Neural cell (in vitro differentiated cells): Measurements from ENCODE around the gene RACK1. TPM values are rescaled to one million over a fixed set of nuclear protein-coding genes. Genes with fewer than 3 reads are reported as not detected.

ENCODE experiments used
- H2AFZ ChIP-seq: fragments of 200-600, 300-800 bp; sonication (generic), shearing (Covaris generic); 2 replicates; pipeline ENCODE4 v1.6.0; 2014; ENCODE audit warnings: low read depth, mild to moderate bottlenecking, antibody characterized with exemption, low read length, moderate library complexity
- H3F3A ChIP-seq: fragments of 200-600 bp; shearing (Covaris generic); 2 replicates; pipeline ENCODE4 v1.6.1; 2016; ENCODE audit warnings: mild to moderate bottlenecking, moderate library complexity, mixed read lengths, antibody characterized with exemption, low read length; ENCODE audit not compliant: insufficient read depth, poor library complexity, severe bottlenecking
- H3K27ac ChIP-seq: fragments of 200-600, 300-800 bp; sonication (generic), shearing (Covaris generic); 2 replicates; pipeline ENCODE4 v1.5.1; 2014; ENCODE audit warnings: mild to moderate bottlenecking, low read length, moderate library complexity
- H3K27me3 ChIP-seq: fragments of 300-800, 200-600 bp; sonication (generic), shearing (Covaris generic); 2 replicates; pipeline ENCODE4 v1.6.0; 2014; ENCODE audit warnings: mild to moderate bottlenecking, low read depth, low read length, moderate library complexity; ENCODE audit not compliant: insufficient read depth
- H3K36me3 ChIP-seq: fragments of 300-800, 200-600 bp; sonication (generic), shearing (Covaris generic); 2 replicates; pipeline ENCODE4 v1.5.1; 2014; ENCODE audit warnings: mild to moderate bottlenecking, antibody characterized with exemption, low read length, moderate library complexity; ENCODE audit not compliant: insufficient read depth
- H3K4me2 ChIP-seq: fragments of 300-800, 200-600 bp; sonication (generic), shearing (Covaris generic); 2 replicates; pipeline ENCODE4 v1.6.0; 2014; ENCODE audit warnings: mild to moderate bottlenecking, low read length
- H3K4me3 ChIP-seq: fragments of 300-800, 200-600 bp; sonication (generic), shearing (Covaris generic); 2 replicates; pipeline ENCODE4 v1.5.1; 2014; ENCODE audit warnings: mild to moderate bottlenecking, low read length, moderate library complexity
- H3K79me2 ChIP-seq: fragments of 200-600 bp; shearing (Covaris generic); replicated peaks from 2 replicates; pipeline ENCODE4 v1.6.0; 2014; ENCODE audit warnings: mild to moderate bottlenecking, low read length, moderate library complexity; ENCODE audit not compliant: insufficient read depth
- H3K9ac ChIP-seq: fragments of 300-800, 200-600 bp; sonication (generic), shearing (Covaris generic); 2 replicates; pipeline ENCODE4 v1.6.1; 2016; ENCODE audit warnings: mild to moderate bottlenecking, low read length, mixed read lengths
- H3K9me2 ChIP-seq: fragments of 200-600 bp; shearing (Covaris generic); 2 replicates; pipeline ENCODE4 v1.6.1; 2016; ENCODE audit warnings: mild to moderate bottlenecking, low read length, mixed read lengths; ENCODE audit not compliant: insufficient read depth
- H3K9me3 ChIP-seq: fragments of 200-600, 300-800 bp; sonication (generic), shearing (Covaris generic); 2 replicates; pipeline ENCODE4 v1.6.1; 2016; ENCODE audit warnings: mild to moderate bottlenecking, mixed run types, low read length, moderate library complexity, mixed read lengths
- H4K20me1 ChIP-seq: fragments of 200-600 bp; shearing (Covaris generic); 2 replicates; pipeline ENCODE4 v1.6.1; 2016; ENCODE audit warnings: mild to moderate bottlenecking, mixed run types; ENCODE audit not compliant: insufficient read depth
- CTCF ChIP-seq: fragments of 450-650 bp; IDR thresholded peaks from 2 replicates; pipeline ENCODE4 v1.5.1; 2014; ENCODE audit warnings: antibody characterized with exemption, mild to moderate bottlenecking, moderate library complexity; ENCODE audit not compliant: poor library complexity, severe bottlenecking
- EP300 ChIP-seq: fragments of 450-650 bp; conservative IDR thresholded peaks from 2 replicates; pipeline ENCODE4 v1.6.1; 2014; ENCODE audit warnings: antibody characterized with exemption, mild to moderate bottlenecking, moderate library complexity; ENCODE audit not compliant: poor library complexity, severe bottlenecking
- EZH2 ChIP-seq: fragments of 200-600, 300-800 bp; shearing (Covaris generic), sonication (generic); IDR thresholded peaks from 2 replicates; pipeline ENCODE4 v1.6.1; 2014; ENCODE audit warnings: antibody characterized with exemption, low read length, borderline replicate concordance, mild to moderate bottlenecking; ENCODE audit not compliant: insufficient read depth, poor library complexity, severe bottlenecking
- MXI1 ChIP-seq: fragments of 450-650 bp; conservative IDR thresholded peaks from 2 replicates; pipeline ENCODE4 v1.6.1; 2014; ENCODE audit warnings: antibody characterized with exemption, mild to moderate bottlenecking; ENCODE audit not compliant: poor library complexity, severe bottlenecking
- POLR2AphosphoS5 ChIP-seq: IDR thresholded peaks from 2 replicates; pipeline ENCODE4 v1.6.1; 2012
- RAD21 ChIP-seq: fragments of 450-650 bp; conservative IDR thresholded peaks from 2 replicates; pipeline ENCODE4 v1.6.1; 2014; ENCODE audit warnings: antibody characterized with exemption, mild to moderate bottlenecking, moderate library complexity
- REST ChIP-seq: IDR thresholded peaks from 2 replicates; pipeline ENCODE4 v1.6.1; 2012; ENCODE audit warnings: borderline replicate concordance
- SMC3 ChIP-seq: fragments of 450-650 bp; conservative IDR thresholded peaks from 2 replicates; pipeline ENCODE4 v1.6.1; 2014; ENCODE audit warnings: antibody characterized with exemption, mild to moderate bottlenecking, moderate library complexity; ENCODE audit not compliant: poor library complexity
- TAF1 ChIP-seq: IDR thresholded peaks from 2 replicates; pipeline ENCODE4 v1.6.1; 2012; ENCODE audit warnings: low read depth
- polyA plus RNA-seq: library from polyadenylated mRNA; depleted of rRNA; stranded (reverse); fragments of >200 nt; gene quantifications from 2 replicates; pipeline ENCODE4 v1.2.3, GENCODE V29; 2014

RACK1 gene
- polyA plus RNA-seq, 1 donor from 2014 or later = 2,178 TPM

- Histone ChIP-seq H3K79me2 (no peaks in the 10 kb centered on the region), H3K9ac (no peak overlapping the region), H3K27ac (no peak overlapping the region), H3K4me3 (no peak overlapping the region), H2AFZ (no peak overlapping the region), H3K27me3 (peaks cover 4% of the 10 kb centered on the region), H3K9me2 (no peaks in the 10 kb centered on the region), H3K36me3 (no peaks in the 10 kb centered on the region), H3F3A (peaks cover 9% of the 10 kb centered on the region), H3K9me3 (no peaks in the 10 kb centered on the region), H3K4me2 (no peak overlapping the region), H4K20me1 (no peaks in the 10 kb centered on the region)
- TF ChIP-seq RAD21 = no peak
- no peak for TF ChIP-seq EP300
- no peak for TF ChIP-seq CTCF
- TF ChIP-seq TAF1 = no peak
- TF ChIP-seq POLR2AphosphoS5 = no peak
- no peak for TF ChIP-seq MXI1
- TF ChIP-seq REST = no peak
- TF ChIP-seq EZH2 = no peak
- no peak for TF ChIP-seq SMC3
Observed at GRCh38 chr5:181195249-181195761, 48.4 kb downstream of the RACK1 start.

GRCh38 chr5:181194489-181195248 is 49.0 kb downstream of the RACK1 start:
- Histone ChIP-seq H3K9me3 (no peaks in the 10 kb centered on the region), H3K9ac (no peak overlapping the region), H3K27ac (no peak overlapping the region), H3F3A (peaks cover 9% of the 10 kb centered on the region), H2AFZ (no peak overlapping the region), H3K27me3 (no peaks in the 10 kb centered on the region), H4K20me1 (no peaks in the 10 kb centered on the region), H3K79me2 (no peaks in the 10 kb centered on the region), H3K4me2 (no peak overlapping the region), H3K36me3 (no peaks in the 10 kb centered on the region), H3K9me2 (no peaks in the 10 kb centered on the region), H3K4me3 (no peak overlapping the region)
- TF ChIP-seq EZH2 (no peak), CTCF (no peak), MXI1 (no peak), EP300 (no peak), POLR2AphosphoS5 (no peak), TAF1 (no peak), REST (no peak), SMC3 (no peak), RAD21 (no peak)
